Inflammatory macrophage treated with lipopolysaccharide for 1 hour (primary cell): ENCODE measurements around the gene PTPRN2.

Experiments
- DNase-seq, 2 donors: peaks; one replicate each; pipeline ENCODE4 v3.0.0-alpha.2; 2020 to 2022

Gene PTPRN2

GRCh38 chr7:158576050-158576762 lies 11.4 kb downstream of the PTPRN2 start:
- DNase-seq, result peak in 1 of 2 donors; percentile 14

DNA sequence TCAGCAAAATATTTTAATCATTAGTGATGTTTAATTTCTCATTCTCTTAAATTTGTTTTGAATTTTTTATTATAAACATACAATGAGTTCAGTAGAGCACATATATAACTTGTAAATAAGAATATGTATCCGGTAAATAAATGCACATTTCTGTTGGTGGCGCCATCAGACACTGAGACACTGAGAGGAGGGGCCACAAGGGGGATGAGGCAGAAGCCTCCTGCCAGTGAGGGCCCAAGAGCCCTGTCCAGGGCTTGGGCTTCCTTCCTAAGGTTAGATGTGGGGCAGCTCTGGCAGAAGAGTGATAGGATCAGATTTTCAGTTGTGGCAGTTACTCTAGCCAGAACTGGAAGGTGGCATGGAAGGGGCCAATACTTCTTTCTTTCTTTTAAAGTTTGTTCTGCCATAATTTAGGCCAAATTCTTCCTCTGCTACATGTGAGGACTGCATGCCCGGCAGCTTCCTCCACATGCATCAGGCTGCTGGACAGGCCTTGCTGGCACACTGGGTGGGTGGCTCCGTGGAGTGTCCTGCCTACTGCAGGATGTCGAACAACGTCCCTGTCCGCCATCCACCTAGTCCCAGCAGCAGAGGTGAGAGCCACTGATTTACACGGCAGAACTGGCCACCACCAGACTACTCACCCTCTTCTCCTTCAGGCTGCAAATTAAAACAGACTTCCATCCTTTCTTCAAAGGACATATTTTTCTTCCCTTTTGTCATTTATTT lies 13.2 kb downstream of the PTPRN2 start:
- no peak for DNase-seq

DNA sequence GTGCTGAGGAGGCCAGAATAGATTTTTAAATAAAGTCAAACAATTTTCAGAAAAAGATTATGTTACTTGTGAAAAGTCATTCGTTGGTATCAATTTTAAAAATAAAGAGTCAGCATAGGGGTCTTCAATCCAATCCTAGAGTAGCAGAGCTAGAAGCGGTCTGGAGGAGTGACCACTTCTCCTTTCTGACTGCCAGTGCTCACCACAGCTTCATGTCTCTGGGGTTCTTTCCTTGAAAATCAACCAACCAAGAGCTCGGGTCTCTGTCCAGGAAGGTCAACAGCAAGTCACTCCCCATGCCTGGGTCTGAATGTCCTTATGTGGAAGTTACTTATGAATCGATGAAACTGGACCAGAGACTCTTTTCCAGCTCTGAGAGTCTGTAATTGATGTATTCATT lies 14.3 kb downstream of the PTPRN2 start:
- peak in 1 of 2 donors; percentile 1 for DNase-seq

- no peak for DNase-seq
Observed at GRCh38 chr7:158572000-158572828, 15.4 kb downstream of the PTPRN2 start.

GRCh38 chr7:158570449-158571170 lies 17.0 kb downstream of the PTPRN2 start:
- no peak for DNase-seq

DNA sequence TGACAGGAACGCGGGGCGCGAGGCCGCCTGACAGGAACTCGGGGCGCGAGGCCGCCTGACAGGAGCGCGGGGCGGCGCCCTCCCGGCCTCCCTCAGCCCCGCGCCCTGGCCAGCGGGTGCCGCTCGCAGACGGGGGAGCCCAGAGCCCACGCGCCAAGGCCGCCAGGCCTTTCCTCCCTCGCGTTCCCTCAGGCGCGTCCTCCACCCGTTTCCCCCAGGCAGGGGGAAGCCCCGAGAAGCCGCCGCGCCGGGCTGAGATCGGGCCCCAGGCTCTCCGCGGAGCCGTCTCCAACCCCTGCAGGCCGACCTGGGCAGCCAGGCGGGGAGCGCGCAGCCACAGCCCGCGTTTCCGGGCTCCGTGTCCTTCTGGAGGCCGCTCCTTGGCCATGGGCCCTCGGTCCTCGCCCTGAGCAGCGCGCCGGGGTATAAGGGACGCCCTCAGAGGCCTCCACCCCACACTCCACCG lies 17.7 kb downstream of the PTPRN2 start:
- DNase-seq, result peak in 1 of 2 donors; percentile 3

DNA sequence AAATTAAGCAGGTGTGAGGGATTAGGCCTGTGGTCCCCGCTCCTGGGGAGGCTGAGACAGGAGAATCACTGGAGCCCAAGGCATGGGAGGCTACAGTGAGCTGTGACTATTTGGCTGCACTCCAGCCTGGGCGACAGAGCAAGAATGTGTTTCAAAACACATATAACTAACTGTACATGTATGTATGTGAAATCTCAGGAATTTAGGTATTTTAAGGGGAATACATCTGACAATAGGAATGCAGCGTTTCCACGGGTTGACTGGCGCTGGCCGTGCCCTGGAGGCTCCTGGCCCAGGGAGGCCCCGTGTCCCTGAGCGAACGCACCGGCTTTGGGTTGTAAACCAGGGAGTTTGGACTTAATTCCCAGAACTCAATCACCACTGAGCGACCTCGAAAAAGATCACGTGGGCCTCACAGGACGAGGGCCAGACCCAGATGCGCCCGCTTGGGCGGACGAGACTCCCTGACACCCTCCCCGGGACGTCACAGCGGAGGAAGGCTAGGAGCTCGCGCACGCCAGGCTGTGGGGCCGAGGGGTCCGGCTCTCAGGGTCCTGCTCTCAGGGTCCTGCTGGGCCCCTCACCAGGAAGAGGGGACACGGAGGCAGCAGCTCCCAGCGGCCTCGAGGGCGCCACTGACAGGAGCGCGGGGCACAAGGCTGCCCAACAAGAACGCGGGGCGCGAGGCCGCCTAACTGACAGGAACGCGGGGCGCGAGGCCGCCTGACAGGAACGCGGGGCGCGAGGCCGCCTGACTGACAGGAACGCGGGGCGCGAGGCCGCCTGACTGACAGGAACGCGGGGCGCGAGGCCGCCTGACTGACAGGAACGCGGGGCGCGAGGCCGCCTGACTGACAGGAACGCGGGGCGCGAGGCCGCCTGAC lies 18.4 kb downstream of the PTPRN2 start:
- DNase-seq, result no peak

GRCh38 chr7:158567153-158567603 lies 20.4 kb downstream of the PTPRN2 start:
- DNase-seq, result no peak

GRCh38 chr7:158564663-158565035 lies 23.0 kb downstream of the PTPRN2 start:
- no peak for DNase-seq

GRCh38 chr7:158563911-158564662 lies 23.5 kb downstream of the PTPRN2 start:
- DNase-seq, result no peak

DNA sequence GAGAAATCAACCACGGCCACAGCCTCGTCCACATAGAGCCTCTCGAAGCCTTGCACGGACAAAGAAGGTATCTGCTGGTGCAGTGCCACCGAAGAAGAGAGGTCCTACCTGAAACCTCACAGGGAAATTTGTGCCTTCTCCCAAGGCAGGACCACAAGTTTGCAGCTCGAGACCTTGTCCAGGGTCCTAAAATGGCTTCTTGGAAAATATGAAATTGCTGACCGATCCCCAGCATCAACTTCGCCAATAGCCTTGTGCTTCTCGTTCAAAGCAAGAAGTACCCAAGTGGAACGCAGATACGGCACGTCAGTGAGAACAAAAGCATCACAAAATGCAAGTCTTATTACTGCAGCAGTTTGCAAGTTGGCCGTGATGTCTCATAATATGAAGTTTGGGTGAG lies 24.6 kb downstream of the PTPRN2 start:
- no peak for DNase-seq

GRCh38 chr7:158562517-158562916 lies 25.1 kb downstream of the PTPRN2 start:
- no peak for DNase-seq

GRCh38 chr7:158561659-158562058 lies 26.0 kb downstream of the PTPRN2 start:
- no peak for DNase-seq

GRCh38 chr7:158560386-158560785 lies 27.2 kb downstream of the PTPRN2 start:
- DNase-seq, result no peak

DNA sequence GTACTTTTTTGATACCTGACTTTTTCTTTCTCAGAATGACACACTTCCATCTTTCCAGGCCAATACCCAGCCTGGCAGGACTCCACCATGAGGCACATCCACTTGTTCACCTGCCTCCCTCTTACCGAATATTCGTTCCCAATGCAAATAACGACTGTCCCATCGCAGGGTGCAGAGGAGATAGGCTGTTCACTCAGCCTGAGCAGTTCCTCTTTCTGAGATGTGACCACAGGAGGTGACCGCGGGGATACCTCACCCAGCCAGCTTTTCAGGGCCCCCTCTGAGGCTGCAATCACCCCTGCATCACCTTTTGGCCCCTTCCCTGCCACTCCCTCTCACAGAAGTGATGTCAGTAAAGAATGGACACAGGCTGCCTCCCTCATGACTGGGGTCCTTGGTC lies 28.3 kb downstream of the PTPRN2 start:
- no peak for DNase-seq

DNA sequence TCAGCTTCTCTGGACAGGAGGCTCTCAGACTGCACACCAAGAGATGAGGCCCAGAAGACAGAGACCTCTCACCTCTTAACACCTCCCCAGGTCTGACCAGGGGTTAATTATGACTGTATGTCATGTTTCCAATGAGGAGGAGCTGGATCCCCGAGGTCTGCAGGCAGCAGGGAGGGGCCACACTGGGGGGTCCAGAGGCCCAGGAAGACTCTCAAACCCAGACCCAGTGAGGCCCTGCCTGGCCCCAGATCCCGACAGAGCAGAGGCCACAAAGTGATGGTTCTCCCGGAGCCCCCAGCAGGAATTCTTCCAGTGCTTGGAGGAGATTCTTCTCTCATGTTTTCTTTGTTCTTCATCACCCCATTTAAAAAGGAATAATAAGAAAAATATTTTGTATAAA lies 28.8 kb downstream of the PTPRN2 start:
- no peak for DNase-seq

DNA sequence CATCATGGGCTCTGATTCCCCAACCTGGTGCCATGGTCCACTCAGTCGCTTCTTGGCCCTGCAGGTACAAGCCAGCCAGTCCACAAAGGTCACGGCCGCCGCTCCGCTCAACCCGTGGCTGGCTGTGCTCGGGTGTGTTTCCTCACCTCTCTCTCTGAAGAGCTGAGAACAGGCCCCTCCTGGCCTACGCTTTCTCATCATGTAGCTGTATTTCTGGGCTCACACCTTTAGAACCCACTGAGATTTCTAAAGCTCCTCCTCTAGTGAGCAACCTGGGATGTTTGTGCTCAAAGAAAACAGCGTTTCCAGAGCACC lies 30.2 kb downstream of the PTPRN2 start:
- no peak for DNase-seq

DNA sequence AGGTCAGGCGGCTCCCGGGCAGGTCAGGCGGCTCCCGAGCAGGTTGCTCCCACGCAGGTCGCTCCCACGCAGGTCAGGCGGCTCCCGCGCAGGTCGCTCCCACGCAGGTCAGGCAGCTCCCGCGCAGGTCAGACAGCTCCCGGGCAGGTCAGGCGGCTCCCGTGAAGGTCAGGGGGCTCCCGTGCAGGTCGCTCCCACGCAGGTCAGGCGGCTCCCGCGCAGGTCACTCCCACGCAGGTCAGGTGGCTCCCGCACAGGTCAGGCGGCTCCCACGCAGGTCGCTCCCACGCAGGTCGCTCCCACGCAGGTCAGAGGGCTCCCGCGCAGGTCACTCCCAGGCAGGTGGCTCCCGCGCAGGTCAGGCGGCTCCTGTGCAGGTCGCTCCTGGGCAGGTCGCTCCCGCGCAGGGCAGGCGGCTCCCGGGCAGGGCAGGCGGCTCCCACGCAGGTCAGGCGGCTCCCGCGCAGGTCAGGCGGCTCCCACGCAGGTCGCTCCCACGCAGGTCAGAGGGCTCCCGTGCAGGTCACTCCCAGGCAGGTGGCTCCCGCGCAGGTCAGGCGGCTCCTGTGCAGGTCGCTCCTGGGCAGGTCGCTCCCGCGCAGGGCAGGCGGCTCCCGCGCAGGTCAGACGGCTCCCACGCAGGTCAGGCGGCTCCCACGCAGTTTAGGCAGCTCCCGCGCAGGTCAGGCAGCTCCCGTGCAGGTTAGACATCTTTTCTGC lies 30.7 kb downstream of the PTPRN2 start:
- no peak for DNase-seq

DNA sequence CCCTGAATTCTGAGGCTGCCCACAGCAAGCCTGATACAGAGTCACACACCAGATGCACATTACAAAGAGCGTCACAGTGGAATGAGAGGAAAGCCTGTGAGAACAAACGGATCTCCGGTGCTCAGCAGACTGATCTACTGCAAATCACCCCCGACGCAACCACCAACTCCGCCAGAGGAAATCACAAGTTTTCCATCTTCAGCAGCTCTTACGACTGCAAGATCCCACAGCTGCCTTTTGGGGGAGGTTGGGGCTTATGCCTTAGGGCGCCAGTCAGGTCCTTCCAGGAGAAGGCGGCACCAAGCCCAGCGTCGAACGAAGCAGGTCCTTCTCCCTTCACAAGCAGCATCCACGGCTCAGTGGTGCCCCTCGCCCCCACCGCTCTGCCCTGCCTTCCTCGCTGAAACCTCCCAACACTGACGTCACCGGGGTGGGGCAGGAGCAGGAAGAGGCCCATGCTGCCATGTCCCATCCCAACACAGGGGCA lies 32.5 kb downstream of the PTPRN2 start:
- no peak for DNase-seq

DNA sequence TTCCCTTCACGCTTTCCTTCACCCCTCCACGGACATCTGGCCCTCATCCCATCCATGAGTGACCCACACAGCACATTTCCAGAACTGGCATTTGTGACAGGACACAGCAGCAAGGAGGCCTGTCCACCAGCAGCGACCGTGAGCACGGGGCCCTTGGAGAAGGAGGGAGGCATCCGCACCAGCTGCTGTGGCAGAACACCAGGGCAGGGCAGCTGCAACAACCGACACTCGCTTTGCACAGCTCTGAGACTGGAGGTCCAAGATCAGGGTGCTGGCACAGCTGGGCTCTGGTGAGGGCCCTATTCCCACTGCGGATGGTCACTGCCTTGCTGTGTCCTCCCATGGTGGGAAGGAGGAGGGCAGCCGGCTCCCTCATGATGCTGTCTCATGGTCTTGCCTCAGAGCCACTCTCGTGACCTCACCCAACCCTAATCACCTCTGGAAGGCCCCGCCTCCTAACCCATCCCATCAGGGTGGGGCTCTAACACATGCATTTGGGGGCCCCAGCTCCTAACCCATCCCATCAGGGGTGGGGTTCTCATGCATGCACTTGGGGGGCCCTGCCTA lies 36.7 kb downstream of the PTPRN2 start:
- no peak for DNase-seq
